Measurements from ENCODE around the gene GRB10.

Gene GRB10

GRCh38 chr7:50652400-50653125, 130.1 kb downstream of the GRB10 start:
- no peaks in the 10 kb centered on the region for H3K9me3 ChIP-seq (ENCODE audit: control insufficient read depth, low read length)
- no peak for DNase-seq
- H2AK5ac ChIP-seq (ENCODE audit: low read length, severe bottlenecking): no peak overlapping the region
- peak overlapping the region in 1 of 2 experiments; percentile 68 for H2BK12ac ChIP-seq (ENCODE audit: low read length in 2 of 2)
- peak overlapping the region; percentile 48 for H3K9ac ChIP-seq (ENCODE audit: low read length)
- no peak overlapping the region for H3K4me2 ChIP-seq (ENCODE audit: low read length, poor library complexity, severe bottlenecking)
- no peak overlapping the region for H2AFZ ChIP-seq (ENCODE audit: low read depth, low read length)
- no peak overlapping the region for H4K91ac ChIP-seq (ENCODE audit: low read length)
- H2BK5ac ChIP-seq (ENCODE audit: low read depth, low read length, poor library complexity, severe bottlenecking): no peak overlapping the region
- H3K27me3 ChIP-seq (ENCODE audit: control insufficient read depth in 1 of 2, insufficient read depth in 1 of 2, low read length in 2 of 2): no peaks in the 10 kb centered on the region
- no peak overlapping the region for H3K23ac ChIP-seq (ENCODE audit: low read length in 2 of 2)
- H4K8ac ChIP-seq (ENCODE audit: low read length): peak overlapping the region; percentile 35
- 97% methylated on average over 9 of the region's 9 CpGs for WGBS
- peaks cover 45% of the 10 kb centered on the region for H3K79me1 ChIP-seq (replicated peaks; ENCODE audit: low read length, poor library complexity, severe bottlenecking)
- H2BK15ac ChIP-seq (ENCODE audit: low read depth, poor library complexity, severe bottlenecking): no peak overlapping the region
- peak overlapping the region in 1 of 2 experiments; percentile 81 for H3K18ac ChIP-seq (ENCODE audit: low read depth in 1 of 2, low read length in 2 of 2)
- no peak overlapping the region for H2BK120ac ChIP-seq (ENCODE audit: low read depth, low read length)
- H3K4ac ChIP-seq (ENCODE audit: low read depth in 1 of 2, low read length in 2 of 2): peak overlapping the region in 1 of 2 experiments; percentile 46
- H3K4me3 ChIP-seq (ENCODE audit: insufficient read depth in 1 of 2, low read depth in 1 of 2, low read length in 2 of 2): peak overlapping the region in 1 of 2 experiments; percentile 45
- H3K4me1 ChIP-seq (ENCODE audit: control insufficient read depth, insufficient read depth, low read depth, low read length): peaks cover 23% of the 10 kb centered on the region
- H3K14ac ChIP-seq (ENCODE audit: low read length in 2 of 2): peak overlapping the region in 1 of 2 experiments; percentile 95
- H3K27ac ChIP-seq (ENCODE audit: low read length, poor library complexity, severe bottlenecking): no peak overlapping the region
- H3K36me3 ChIP-seq (ENCODE audit: control insufficient read depth in 1 of 2, insufficient read depth in 2 of 2, low read depth in 1 of 2, low read length in 2 of 2): peaks cover 22 to 34% of the 10 kb centered on the region in 2 experiments

DNA sequence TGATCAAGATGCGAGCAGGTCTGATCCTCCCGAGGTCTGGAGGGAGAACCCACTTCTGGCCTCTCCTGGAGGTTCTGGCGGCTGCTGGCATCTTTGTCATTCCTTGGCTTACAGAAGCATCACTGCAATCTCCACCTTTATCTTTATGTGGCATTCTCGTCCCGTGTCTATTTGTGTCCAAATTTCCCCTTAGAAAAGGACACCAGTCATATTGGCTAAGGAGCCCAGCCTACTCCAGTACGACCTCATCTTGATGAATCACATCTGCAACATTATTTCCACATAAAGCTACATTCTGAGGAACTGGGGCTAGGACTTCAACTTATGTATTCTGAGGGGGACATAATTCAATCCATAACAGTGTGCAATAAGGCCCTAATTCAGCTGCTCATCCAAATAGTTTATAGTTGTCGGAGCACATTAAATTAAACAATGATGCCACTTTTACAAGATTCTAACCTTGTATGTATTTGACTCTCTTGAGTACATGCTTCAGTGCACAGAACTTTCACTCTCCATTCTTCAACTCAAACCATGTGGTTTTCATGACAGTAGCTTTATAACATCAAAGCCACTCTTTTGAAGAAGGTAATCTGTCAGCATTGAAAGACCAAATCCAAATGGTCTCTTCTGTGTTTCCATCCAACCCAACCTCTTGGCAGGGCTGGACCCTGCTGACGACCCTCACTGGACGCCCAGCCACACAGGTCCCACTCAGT, 131.3 kb downstream of the GRB10 start:
- Histone ChIP-seq H3K14ac (ENCODE audit: low read length in 2 of 2) (no peak overlapping the region), H2BK12ac (ENCODE audit: low read length in 2 of 2) (no peak overlapping the region), H3K18ac (ENCODE audit: low read depth in 1 of 2, low read length in 2 of 2) (no peak overlapping the region), H3K9ac (ENCODE audit: low read length) (no peak overlapping the region), H3K23ac (ENCODE audit: low read length in 2 of 2) (no peak overlapping the region), H3K4ac (ENCODE audit: low read depth in 1 of 2, low read length in 2 of 2) (no peak overlapping the region), H3K27ac (ENCODE audit: low read length, poor library complexity, severe bottlenecking) (no peak overlapping the region), H3K4me1 (ENCODE audit: control insufficient read depth, insufficient read depth, low read depth, low read length) (peaks cover 19% of the 10 kb centered on the region), H4K8ac (ENCODE audit: low read length) (no peak overlapping the region), H3K4me2 (ENCODE audit: low read length, poor library complexity, severe bottlenecking) (no peak overlapping the region), H2BK120ac (ENCODE audit: low read depth, low read length) (no peak overlapping the region), H3K4me3 (ENCODE audit: insufficient read depth in 1 of 2, low read depth in 1 of 2, low read length in 2 of 2) (no peak overlapping the region), H2AFZ (ENCODE audit: low read depth, low read length) (no peak overlapping the region), H2BK5ac (ENCODE audit: low read depth, low read length, poor library complexity, severe bottlenecking) (no peak overlapping the region), H3K9me3 (ENCODE audit: control insufficient read depth, low read length) (no peaks in the 10 kb centered on the region), H3K79me1 (replicated peaks; ENCODE audit: low read length, poor library complexity, severe bottlenecking) (peaks cover 48% of the 10 kb centered on the region), H2AK5ac (ENCODE audit: low read length, severe bottlenecking) (no peak overlapping the region), H3K27me3 (ENCODE audit: control insufficient read depth in 1 of 2, insufficient read depth in 1 of 2, low read length in 2 of 2) (no peaks in the 10 kb centered on the region), H3K36me3 (ENCODE audit: control insufficient read depth in 1 of 2, insufficient read depth in 2 of 2, low read depth in 1 of 2, low read length in 2 of 2) (peaks cover 25 to 35% of the 10 kb centered on the region in 2 experiments), H2BK15ac (ENCODE audit: low read depth, poor library complexity, severe bottlenecking) (no peak overlapping the region), H4K91ac (ENCODE audit: low read length) (no peak overlapping the region)
- 96% methylated on average over 7 of the region's 9 CpGs for WGBS
- DNase-seq: peak; percentile 25

- Histone ChIP-seq H4K91ac (ENCODE audit: low read length) (no peak overlapping the region), H3K27me3 (ENCODE audit: control insufficient read depth in 1 of 2, insufficient read depth in 1 of 2, low read length in 2 of 2) (no peaks in the 10 kb centered on the region), H3K27ac (ENCODE audit: low read length, poor library complexity, severe bottlenecking) (no peak overlapping the region), H3K36me3 (ENCODE audit: control insufficient read depth in 1 of 2, insufficient read depth in 2 of 2, low read depth in 1 of 2, low read length in 2 of 2) (peaks cover 19 to 35% of the 10 kb centered on the region in 2 experiments), H3K4me1 (ENCODE audit: control insufficient read depth, insufficient read depth, low read depth, low read length) (peaks cover 12% of the 10 kb centered on the region), H3K14ac (ENCODE audit: low read length in 2 of 2) (no peak overlapping the region), H3K79me1 (replicated peaks; ENCODE audit: low read length, poor library complexity, severe bottlenecking) (peaks cover 51% of the 10 kb centered on the region), H3K4me3 (ENCODE audit: insufficient read depth in 1 of 2, low read depth in 1 of 2, low read length in 2 of 2) (no peak overlapping the region), H3K9me3 (ENCODE audit: control insufficient read depth, low read length) (no peaks in the 10 kb centered on the region), H2BK5ac (ENCODE audit: low read depth, low read length, poor library complexity, severe bottlenecking) (no peak overlapping the region), H3K4ac (ENCODE audit: low read depth in 1 of 2, low read length in 2 of 2) (no peak overlapping the region), H3K4me2 (ENCODE audit: low read length, poor library complexity, severe bottlenecking) (no peak overlapping the region), H3K23ac (ENCODE audit: low read length in 2 of 2) (no peak overlapping the region), H2BK120ac (ENCODE audit: low read depth, low read length) (no peak overlapping the region), H4K8ac (ENCODE audit: low read length) (no peak overlapping the region), H2AK5ac (ENCODE audit: low read length, severe bottlenecking) (no peak overlapping the region), H2BK15ac (ENCODE audit: low read depth, poor library complexity, severe bottlenecking) (no peak overlapping the region), H3K9ac (ENCODE audit: low read length) (no peak overlapping the region), H3K18ac (ENCODE audit: low read depth in 1 of 2, low read length in 2 of 2) (no peak overlapping the region), H2AFZ (ENCODE audit: low read depth, low read length) (no peak overlapping the region), H2BK12ac (ENCODE audit: low read length in 2 of 2) (no peak overlapping the region)
- 93% methylated on average over 6 of the region's 6 CpGs for WGBS
- no peak for DNase-seq
These were observed 132.5 kb downstream of the GRB10 start for GRCh38 chr7:50650057-50650664.

Data from mesenchymal stem cell (in vitro differentiated cells and primary cell).